Measurements from ENCODE around the gene RHO. TPM values are rescaled to one million over a fixed set of nuclear protein-coding genes. Genes with fewer than 3 reads are reported as not detected.
"Not testable (repeated sequence)": the region's sequence is repeated elsewhere in the genome, so short reads cannot be mapped to it uniquely, and the experiment has no call there.

RHO gene
- total RNA-seq, 1 donor from 2014 or later = not detected

GRCh38 chr3:129514110-129514509 lies 14.3 kb upstream of the RHO start:
- no peaks in the 10 kb centered on the region for H3K27me3 ChIP-seq
- H3K4me3 ChIP-seq = no peak overlapping the region
- H3K36me3 ChIP-seq = peaks cover 25 to 53% of the 10 kb centered on the region in 2 donors
- no peaks in the 10 kb centered on the region for H3K4me1 ChIP-seq
- no peak overlapping the region for H3K27ac ChIP-seq
- intact Hi-C loops (cut with DNase I) = no loop called here
- no peaks in the 10 kb centered on the region for H3K9me3 ChIP-seq
- TF ChIP-seq, protein P1, sequence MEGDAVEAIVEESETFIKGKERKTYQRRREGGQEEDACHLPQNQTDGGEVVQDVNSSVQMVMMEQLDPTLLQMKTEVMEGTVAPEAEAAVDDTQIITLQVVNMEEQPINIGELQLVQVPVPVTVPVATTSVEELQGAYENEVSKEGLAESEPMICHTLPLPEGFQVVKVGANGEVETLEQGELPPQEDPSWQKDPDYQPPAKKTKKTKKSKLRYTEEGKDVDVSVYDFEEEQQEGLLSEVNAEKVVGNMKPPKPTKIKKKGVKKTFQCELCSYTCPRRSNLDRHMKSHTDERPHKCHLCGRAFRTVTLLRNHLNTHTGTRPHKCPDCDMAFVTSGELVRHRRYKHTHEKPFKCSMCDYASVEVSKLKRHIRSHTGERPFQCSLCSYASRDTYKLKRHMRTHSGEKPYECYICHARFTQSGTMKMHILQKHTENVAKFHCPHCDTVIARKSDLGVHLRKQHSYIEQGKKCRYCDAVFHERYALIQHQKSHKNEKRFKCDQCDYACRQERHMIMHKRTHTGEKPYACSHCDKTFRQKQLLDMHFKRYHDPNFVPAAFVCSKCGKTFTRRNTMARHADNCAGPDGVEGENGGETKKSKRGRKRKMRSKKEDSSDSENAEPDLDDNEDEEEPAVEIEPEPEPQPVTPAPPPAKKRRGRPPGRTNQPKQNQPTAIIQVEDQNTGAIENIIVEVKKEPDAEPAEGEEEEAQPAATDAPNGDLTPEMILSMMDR (IDR thresholded peaks at IDR 0.05) = no peak
- DNase-seq (ENCODE audit: low spot score in 2 of 2) = no peak

- H3K9me3 ChIP-seq = no peaks in the 10 kb centered on the region
- H3K4me3 ChIP-seq = no peak overlapping the region
- TF ChIP-seq, protein P1 (IDR thresholded peaks at IDR 0.05) = no peak
- no peaks in the 10 kb centered on the region for H3K27me3 ChIP-seq
- H3K27ac ChIP-seq = no peak overlapping the region
- no peaks in the 10 kb centered on the region for H3K4me1 ChIP-seq
- H3K36me3 ChIP-seq = peaks cover 30 to 57% of the 10 kb centered on the region in 2 donors
- no peak for DNase-seq (ENCODE audit: low spot score in 2 of 2)
- intact Hi-C loops (cut with DNase I) = no loop called here
These were observed 13.9 kb upstream of the RHO start for GRCh38 chr3:129514563-129514962.

GRCh38 chr3:129515108-129515820 lies 13.2 kb upstream of the RHO start:
- H3K36me3 ChIP-seq = peaks cover 34 to 62% of the 10 kb centered on the region in 2 donors
- H3K4me1 ChIP-seq; H3K4me3 ChIP-seq; H3K9me3 ChIP-seq; H3K27ac ChIP-seq; DNase-seq (ENCODE audit: low spot score in 2 of 2); intact Hi-C loops (cut with DNase I); H3K27me3 ChIP-seq: not testable (repeated sequence)

DNA sequence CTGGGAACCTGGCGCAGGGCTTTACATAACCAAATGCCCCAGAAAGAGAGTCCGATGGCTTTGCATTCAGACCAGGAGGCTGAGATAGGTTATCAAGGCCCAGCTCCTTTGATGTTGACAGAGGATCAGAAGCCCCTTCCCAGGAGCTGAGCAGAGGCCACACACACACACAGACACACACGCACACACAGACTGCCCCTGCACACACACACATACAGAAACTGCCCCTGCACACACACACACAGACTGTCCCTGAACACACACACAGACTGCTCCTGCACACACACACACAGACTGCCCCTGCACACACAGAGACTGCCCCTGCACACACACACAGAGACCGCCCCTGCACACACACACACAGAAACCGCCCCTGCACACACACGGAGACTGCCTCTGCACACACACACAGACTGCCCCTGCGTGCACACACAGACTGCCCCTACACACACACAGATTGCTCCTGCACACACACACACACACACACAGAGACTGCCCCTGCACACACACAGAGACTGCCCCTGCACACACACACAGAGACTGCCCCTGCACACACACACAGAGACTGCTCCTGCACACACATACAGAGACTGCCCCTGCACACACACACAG lies 12.5 kb upstream of the RHO start:
- intact Hi-C loops (cut with DNase I); DNase-seq (ENCODE audit: low spot score in 2 of 2); H3K9me3 ChIP-seq; H3K4me3 ChIP-seq; H3K27ac ChIP-seq; H3K27me3 ChIP-seq; H3K4me1 ChIP-seq: not testable (repeated sequence)
- peaks cover 34 to 62% of the 10 kb centered on the region in 2 donors for H3K36me3 ChIP-seq

DNA sequence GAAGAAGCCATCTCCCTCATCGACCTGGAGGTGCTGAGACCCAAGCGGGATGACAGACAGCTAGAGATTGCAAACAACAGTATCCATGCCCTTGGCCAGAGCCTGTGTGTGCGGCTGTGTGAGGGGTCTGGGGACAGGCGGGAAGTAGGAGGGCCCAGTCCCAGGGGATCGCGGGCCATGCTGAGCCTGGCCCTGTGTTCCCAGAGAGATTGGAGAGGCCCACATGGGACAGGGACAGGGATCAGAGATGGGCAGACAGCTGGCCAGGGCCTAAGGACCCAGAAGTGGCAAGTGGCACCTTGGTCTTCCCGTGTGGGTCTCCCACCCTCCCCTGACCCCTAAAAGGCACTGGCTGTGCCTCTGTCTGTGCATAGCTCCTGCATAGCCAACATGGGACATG lies 10.9 kb upstream of the RHO start:
- TF ChIP-seq, protein P1 (IDR thresholded peaks at IDR 0.05) = no peak
- Histone ChIP-seq H3K4me1 (no peaks in the 10 kb centered on the region), H3K9me3 (no peaks in the 10 kb centered on the region), H3K27me3 (no peaks in the 10 kb centered on the region), H3K4me3 (no peak overlapping the region), H3K36me3 (peaks cover 32 to 55% of the 10 kb centered on the region in 2 donors), H3K27ac (no peak overlapping the region)
- intact Hi-C loops (cut with DNase I) = no loop called here
- no peak for DNase-seq (ENCODE audit: low spot score in 2 of 2)

GRCh38 chr3:129518038-129518561 lies 10.3 kb upstream of the RHO start:
- peaks cover 26 to 49% of the 10 kb centered on the region in 2 donors for H3K36me3 ChIP-seq
- H3K27me3 ChIP-seq = no peaks in the 10 kb centered on the region
- no peaks in the 10 kb centered on the region for H3K9me3 ChIP-seq
- TF ChIP-seq, protein P1 (IDR thresholded peaks at IDR 0.05) = no peak
- DNase-seq (ENCODE audit: low spot score in 2 of 2) = no peak
- no peaks in the 10 kb centered on the region for H3K4me1 ChIP-seq
- intact Hi-C loops (cut with DNase I) = no loop called here
- H3K27ac ChIP-seq = no peak overlapping the region
- no peak overlapping the region for H3K4me3 ChIP-seq

Measured in ascending aorta (tissue), 2 donors.